DND-41 (cell line): ENCODE measurements around the gene DET1.
"Not testable (repeated sequence)": the region's sequence is repeated elsewhere in the genome, so short reads cannot be mapped to it uniquely, and the experiment has no call there.

ENCODE experiments used
- ATAC-seq: fragments of 200-7000 bp; cut with Tn5 transposase; 3 replicates; pipeline ENCODE4 v1.9.1; 2021; ENCODE audit warnings: low read depth; ENCODE audit not compliant: insufficient read depth
- DNase-seq: peaks from one replicate; pipeline ENCODE4 v3.0.0-alpha.2; 2020
- H2AFZ ChIP-seq: 2 replicates; pipeline ENCODE4 v1.6.0; 2012; ENCODE audit warnings: low read depth, low read length
- H3K27ac ChIP-seq: 2 replicates; pipeline ENCODE4 v1.5.1; 2012; ENCODE audit warnings: low read length, inconsistent platforms
- H3K27me3 ChIP-seq: fragments of 200-600 bp; sonication (generic); 2 replicates; pipeline ENCODE4 v1.6.0; 2012; ENCODE audit warnings: low read length, mild to moderate bottlenecking, inconsistent platforms; ENCODE audit not compliant: insufficient read depth, poor library complexity
- H3K36me3 ChIP-seq: 2 replicates; pipeline ENCODE4 v1.5.1; 2012; ENCODE audit warnings: low read length, inconsistent platforms; ENCODE audit not compliant: insufficient read depth
- H3K4me1 ChIP-seq: 2 replicates; pipeline ENCODE4 v1.5.1; 2012; ENCODE audit warnings: mild to moderate bottlenecking, low read length; ENCODE audit not compliant: insufficient read depth
- H3K4me2 ChIP-seq: 2 replicates; pipeline ENCODE4 v1.6.0; 2012; ENCODE audit warnings: mild to moderate bottlenecking, moderate library complexity, low read length, inconsistent platforms; ENCODE audit not compliant: insufficient read depth
- H3K4me3 ChIP-seq, 2 experiments: fragments of 200-600 bp in 1 of 2; shearing (Covaris generic) in 1 of 2; 2 replicates each; pipeline ENCODE4 v1.5.1; 2012 to 2016; ENCODE audit warnings: inconsistent platforms in 2 of 2, low read length in 2 of 2, mild to moderate bottlenecking in 2 of 2, low read depth in 1 of 2, moderate library complexity in 1 of 2
- H3K79me2 ChIP-seq: 2 replicates; pipeline ENCODE4 v1.6.0; 2012; ENCODE audit warnings: low read length, inconsistent platforms; ENCODE audit not compliant: insufficient read depth
- H3K9ac ChIP-seq: 2 replicates; pipeline ENCODE4 v1.6.0; 2012; ENCODE audit warnings: low read depth, mild to moderate bottlenecking, inconsistent platforms, low read length, moderate library complexity
- H3K9me3 ChIP-seq: 2 replicates; pipeline ENCODE4 v1.5.1; 2012; ENCODE audit warnings: low read length, moderate library complexity, mild to moderate bottlenecking, inconsistent platforms; ENCODE audit not compliant: insufficient read depth, severe bottlenecking
- H4K20me1 ChIP-seq: 2 replicates; pipeline ENCODE4 v1.6.0; 2012; ENCODE audit warnings: low read length; ENCODE audit not compliant: insufficient read depth
- EZH2 ChIP-seq: IDR thresholded peaks from 3 replicates; pipeline ENCODE4 v1.6.1; 2012; ENCODE audit warnings: borderline replicate concordance, low read depth, mild to moderate bottlenecking, moderate library complexity, low read length, inconsistent platforms; ENCODE audit not compliant: severe bottlenecking
- TF ChIP-seq, protein P1 (sequence below): IDR thresholded peaks from 2 replicates; pipeline ENCODE4 v1.5.1; 2012; ENCODE audit warnings: borderline replicate concordance, low read length, moderate library complexity, mild to moderate bottlenecking; ENCODE audit not compliant: poor library complexity, severe bottlenecking; ENCODE audit errors: extremely low read depth

Gene DET1

DNA sequence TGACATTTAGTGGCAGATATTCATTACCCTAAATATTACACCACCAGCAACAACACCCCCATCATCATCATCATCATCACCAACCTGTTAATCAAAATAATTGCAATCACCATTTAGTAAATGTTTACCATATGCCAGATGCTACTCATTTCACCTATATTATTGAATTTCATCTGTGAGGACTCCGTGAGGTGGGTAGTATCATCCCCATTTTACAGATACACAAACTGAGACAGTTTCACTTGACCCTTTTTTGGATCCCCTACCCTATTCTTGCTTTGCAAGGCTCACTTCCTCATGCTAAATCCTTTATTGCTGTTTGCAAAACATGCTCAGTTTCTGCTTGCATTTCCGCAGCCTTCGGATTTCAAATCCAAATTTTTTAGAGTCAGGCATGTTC is 18.3 kb upstream of the DET1 start:
- Histone ChIP-seq H3K4me1 (no peaks in the 10 kb centered on the region), H3K4me3 (no peak overlapping the region), H3K27me3 (no peaks in the 10 kb centered on the region), H2AFZ (no peak overlapping the region), H4K20me1 (no peaks in the 10 kb centered on the region), H3K79me2 (no peaks in the 10 kb centered on the region), H3K36me3 (no peaks in the 10 kb centered on the region), H3K27ac (no peak overlapping the region), H3K9ac (no peak overlapping the region), H3K9me3 (no peaks in the 10 kb centered on the region), H3K4me2 (no peak overlapping the region)
- TF ChIP-seq EZH2, result no peak
- DNase-seq, result no peak
- no peak for ATAC-seq

DNA sequence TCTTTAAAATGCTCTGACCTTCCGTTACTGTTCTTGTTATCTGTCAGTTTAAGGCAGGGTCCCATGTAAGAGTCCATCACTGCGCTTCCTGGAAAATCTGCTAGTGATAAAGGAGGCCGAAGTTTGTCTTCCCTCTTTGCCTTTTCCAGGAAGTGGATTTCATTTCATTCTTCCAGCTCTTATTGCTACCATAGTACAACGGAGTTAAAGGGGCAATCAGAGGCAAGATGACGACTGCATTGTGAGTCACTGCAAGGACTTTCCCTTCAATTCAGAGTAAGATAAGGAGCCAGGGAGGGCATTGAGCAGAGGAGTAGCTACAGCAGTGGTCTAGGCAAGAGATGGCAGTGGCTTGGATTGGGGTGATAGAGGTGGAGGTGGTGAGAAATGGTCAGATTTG is 17.2 kb upstream of the DET1 start:
- H3K27ac ChIP-seq, result no peak overlapping the region
- no peak overlapping the region for H3K4me2 ChIP-seq
- no peaks in the 10 kb centered on the region for H4K20me1 ChIP-seq
- no peaks in the 10 kb centered on the region for H3K79me2 ChIP-seq
- TF ChIP-seq, protein P1, sequence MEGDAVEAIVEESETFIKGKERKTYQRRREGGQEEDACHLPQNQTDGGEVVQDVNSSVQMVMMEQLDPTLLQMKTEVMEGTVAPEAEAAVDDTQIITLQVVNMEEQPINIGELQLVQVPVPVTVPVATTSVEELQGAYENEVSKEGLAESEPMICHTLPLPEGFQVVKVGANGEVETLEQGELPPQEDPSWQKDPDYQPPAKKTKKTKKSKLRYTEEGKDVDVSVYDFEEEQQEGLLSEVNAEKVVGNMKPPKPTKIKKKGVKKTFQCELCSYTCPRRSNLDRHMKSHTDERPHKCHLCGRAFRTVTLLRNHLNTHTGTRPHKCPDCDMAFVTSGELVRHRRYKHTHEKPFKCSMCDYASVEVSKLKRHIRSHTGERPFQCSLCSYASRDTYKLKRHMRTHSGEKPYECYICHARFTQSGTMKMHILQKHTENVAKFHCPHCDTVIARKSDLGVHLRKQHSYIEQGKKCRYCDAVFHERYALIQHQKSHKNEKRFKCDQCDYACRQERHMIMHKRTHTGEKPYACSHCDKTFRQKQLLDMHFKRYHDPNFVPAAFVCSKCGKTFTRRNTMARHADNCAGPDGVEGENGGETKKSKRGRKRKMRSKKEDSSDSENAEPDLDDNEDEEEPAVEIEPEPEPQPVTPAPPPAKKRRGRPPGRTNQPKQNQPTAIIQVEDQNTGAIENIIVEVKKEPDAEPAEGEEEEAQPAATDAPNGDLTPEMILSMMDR, result no peak
- no peak for TF ChIP-seq EZH2
- ATAC-seq (no peak), DNase-seq (no peak)
- H3K27me3 ChIP-seq, result no peaks in the 10 kb centered on the region
- no peak overlapping the region for H3K4me3 ChIP-seq
- H3K36me3 ChIP-seq, result no peaks in the 10 kb centered on the region
- no peaks in the 10 kb centered on the region for H3K4me1 ChIP-seq
- no peak overlapping the region for H2AFZ ChIP-seq
- no peaks in the 10 kb centered on the region for H3K9me3 ChIP-seq
- no peak overlapping the region for H3K9ac ChIP-seq

DNA sequence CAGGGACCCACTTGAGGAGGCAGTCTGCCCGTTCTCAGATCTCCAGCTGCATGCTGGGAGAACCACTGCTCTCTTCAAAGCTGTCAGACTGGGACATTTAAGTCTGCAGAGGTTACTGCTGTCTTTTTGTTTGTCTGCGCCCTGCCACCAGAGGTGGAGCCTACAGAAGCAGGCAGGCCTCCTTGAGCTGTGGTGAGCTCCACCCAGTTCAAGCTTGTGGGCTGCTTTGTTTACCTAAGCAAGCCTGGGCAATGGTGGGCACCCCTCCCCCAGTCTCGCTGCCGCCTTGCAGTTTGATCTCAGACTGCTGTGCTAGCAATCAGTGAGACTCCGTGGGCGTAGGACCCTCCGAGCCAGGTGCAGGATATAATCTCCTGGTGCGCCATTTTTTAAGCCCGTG is 13.1 kb upstream of the DET1 start:
- not testable (repeated sequence) for H4K20me1 ChIP-seq, H3K79me2 ChIP-seq, DNase-seq, H3K27ac ChIP-seq, H3K9ac ChIP-seq, H3K9me3 ChIP-seq, H2AFZ ChIP-seq, H3K4me2 ChIP-seq, H3K4me1 ChIP-seq, H3K4me3 ChIP-seq, H3K27me3 ChIP-seq, ATAC-seq, H3K36me3 ChIP-seq

DNA sequence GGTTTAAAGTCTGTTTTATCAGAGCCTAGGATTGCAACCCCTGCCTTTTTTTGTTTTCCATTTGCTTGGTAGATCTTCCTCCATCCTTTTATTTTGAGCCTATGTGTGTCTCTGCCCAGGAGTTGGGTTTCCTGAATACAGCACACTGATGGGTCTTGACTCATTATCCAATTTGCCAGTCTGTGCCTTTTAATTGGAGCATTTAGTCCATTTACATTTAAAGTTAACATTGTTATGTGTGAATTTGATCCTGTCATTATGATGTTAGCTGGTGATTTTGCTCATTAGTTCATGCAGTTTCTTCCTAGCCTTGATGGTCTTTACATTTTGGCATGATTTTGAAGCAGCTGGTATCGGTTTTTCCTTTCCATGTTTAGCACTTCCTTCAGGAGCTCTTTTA is 11.5 kb upstream of the DET1 start:
- not testable (repeated sequence) for H2AFZ ChIP-seq, ATAC-seq, H3K9ac ChIP-seq, DNase-seq, H3K36me3 ChIP-seq, H4K20me1 ChIP-seq, H3K4me2 ChIP-seq, H3K4me3 ChIP-seq, H3K27me3 ChIP-seq, H3K27ac ChIP-seq, H3K79me2 ChIP-seq, H3K4me1 ChIP-seq, H3K9me3 ChIP-seq

DNA sequence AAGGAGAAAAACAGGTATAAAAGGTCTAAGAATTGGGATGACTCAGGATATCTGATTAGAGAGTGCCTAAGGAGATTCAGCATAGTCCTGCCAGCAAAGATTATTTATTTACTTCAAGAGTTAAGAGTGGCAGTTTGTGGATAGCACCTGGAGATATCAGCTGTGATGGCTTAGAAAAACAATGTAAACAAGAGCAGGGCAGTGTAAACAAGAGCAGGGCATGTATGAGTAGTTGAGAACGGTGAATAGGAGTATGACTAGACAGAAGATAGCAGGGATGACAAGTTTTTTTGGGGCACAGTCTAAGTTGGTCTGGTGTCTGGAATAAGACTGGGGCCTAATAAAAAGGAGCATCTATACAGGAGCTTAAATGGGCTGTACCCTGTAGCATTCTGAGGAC is 1.5 kb upstream of the DET1 start:
- not testable (repeated sequence) for H3K9me3 ChIP-seq, H3K9ac ChIP-seq, H3K27me3 ChIP-seq, H3K36me3 ChIP-seq, H4K20me1 ChIP-seq, DNase-seq, H3K27ac ChIP-seq, H2AFZ ChIP-seq, H3K79me2 ChIP-seq, H3K4me3 ChIP-seq, ATAC-seq, H3K4me2 ChIP-seq
- peaks cover 22% of the 10 kb centered on the region for H3K4me1 ChIP-seq

DNA sequence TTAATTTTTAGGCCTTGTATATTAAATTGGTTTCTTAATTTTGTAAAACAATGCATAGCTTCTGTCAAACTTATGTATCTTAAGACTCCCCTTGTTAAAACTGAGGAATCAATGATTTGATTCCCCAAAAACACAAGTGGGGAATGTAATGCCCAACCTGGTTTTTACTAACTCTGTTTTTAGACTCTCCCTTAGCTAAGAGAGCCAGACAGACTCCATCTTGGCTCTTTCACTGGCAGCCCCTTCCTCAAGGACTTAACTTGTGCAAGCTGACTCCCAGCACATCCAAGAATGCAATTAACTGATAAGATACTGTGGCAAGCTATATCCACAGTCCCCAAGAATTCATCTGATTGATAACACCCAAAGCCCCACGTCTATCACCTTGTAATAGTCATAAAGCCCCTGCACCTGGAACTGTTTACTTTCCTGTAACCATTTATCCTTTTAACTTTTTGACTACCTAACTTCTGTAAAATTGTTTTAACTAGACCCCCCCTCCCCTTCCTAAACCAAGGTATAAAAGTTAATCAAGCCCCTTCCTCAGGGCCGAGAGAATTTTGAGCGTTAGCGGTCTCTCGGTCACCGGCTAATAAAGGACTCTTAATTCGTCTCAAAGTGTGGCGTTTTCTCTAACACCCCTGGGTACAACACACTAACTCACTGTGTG is 768 bp downstream of the DET1 start:
- H3K27me3 ChIP-seq, ATAC-seq: not testable (repeated sequence)

More for the DNA sequence above, 768 bp downstream of the DET1 start:
- Histone ChIP-seq H3K4me2 (peak overlapping the region; percentile 79), H3K9ac (peak overlapping the region; percentile 59), H2AFZ (peak overlapping the region; percentile 89), H3K4me1 (peaks cover 22% of the 10 kb centered on the region), H3K4me3 (peak overlapping the region; percentile 59 to 94), H3K27ac (peak overlapping the region; percentile 81)
- H4K20me1 ChIP-seq, H3K9me3 ChIP-seq, H3K79me2 ChIP-seq, DNase-seq, H3K36me3 ChIP-seq: not testable (repeated sequence)
